ENCODE data around the gene SCUBE1.

SCUBE1 gene

DNA sequence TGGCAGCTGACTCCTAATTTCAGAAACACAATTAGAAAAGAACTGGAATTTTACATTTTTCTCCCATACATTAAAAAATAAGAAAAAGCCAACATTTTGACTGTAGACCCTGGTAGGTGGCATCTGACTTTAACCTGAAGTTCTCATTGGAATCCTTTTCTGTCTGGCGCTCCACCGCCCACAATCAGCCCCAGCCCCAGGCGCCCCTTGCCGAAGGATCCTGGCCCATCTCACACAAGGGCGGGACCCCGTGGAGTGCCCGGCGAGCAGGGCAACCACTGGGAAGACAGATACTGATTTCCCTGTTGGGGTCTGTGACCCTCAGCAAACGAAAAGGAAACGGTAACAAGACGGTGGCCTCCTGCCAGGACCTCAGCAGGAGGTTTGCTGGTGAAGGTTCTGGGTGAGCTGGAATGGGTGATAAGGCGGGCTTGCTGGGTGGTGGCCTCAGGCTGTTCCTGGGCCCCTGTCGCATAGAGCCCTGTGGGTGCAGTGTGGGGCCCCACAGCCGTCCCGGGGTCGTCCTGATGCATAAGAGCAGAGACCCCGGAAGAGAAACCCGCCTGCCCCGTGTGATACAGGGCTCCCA, 176.1 kb downstream of the SCUBE1 start:
- DNase-seq (ENCODE audit: insufficient read length, low spot score), result no peak
- FAIRE-seq, result no peak

DNA sequence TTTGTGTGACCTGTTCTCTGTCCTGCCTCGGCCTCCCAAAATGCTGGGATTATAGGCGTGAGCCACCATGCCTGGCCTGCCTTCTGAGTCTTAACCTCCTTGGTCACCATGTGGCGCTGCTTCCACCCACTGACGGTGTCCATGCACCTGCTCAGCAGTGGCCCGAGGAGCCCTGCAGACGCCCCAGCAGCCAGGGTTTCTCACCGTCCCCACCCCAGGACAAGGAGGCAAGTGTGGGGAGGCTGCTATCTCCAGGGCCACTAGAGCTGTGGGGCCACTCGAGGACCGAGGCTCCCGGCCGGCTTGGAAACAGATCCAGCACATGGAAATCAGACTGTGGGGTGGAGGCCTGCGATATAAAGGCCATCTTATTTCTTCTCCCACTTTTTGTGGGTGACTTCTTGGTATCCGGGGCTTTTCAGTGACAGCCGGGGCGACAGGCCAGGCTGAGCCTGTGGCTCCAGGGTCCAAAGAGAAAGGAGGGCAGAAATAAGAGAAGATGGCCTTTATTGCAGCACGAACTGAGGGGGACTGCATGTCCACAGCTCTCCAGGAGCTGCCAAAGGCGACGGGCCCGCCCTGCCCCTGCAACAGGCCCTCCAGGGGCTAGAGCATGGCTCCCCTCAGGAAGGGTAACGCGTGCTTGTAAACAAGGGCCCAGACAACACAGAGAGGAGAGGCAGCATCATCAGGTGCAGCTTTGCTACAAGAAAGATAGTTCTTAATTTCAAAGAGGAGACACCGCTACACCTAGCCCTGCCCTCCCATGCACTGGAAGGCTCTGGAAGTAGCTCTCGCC, 176.8 kb downstream of the SCUBE1 start:
- FAIRE-seq (no peak), DNase-seq (ENCODE audit: insufficient read length, low spot score) (no peak)

DNA sequence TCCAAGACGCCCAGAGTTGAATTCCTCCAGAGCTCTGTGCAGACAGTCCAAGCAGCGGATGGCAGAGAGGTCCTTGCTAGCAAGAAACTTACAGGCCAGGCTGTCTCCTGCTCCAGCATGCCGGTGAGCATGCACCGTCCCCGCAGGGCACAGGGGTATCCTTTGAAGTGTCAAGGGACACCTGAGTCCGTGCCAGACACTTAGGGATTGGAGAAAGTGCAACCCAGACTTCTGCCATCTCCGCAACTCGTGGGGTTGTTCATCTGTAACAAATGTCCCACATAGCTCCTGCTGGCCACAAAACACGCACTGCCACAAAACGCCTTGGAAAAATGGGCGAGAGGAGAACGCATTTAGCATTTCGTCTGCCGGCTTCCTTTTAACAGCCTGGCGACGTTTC, 178.5 kb downstream of the SCUBE1 start:
- no peak for DNase-seq (ENCODE audit: insufficient read length, low spot score)
- no peak for FAIRE-seq

DNA sequence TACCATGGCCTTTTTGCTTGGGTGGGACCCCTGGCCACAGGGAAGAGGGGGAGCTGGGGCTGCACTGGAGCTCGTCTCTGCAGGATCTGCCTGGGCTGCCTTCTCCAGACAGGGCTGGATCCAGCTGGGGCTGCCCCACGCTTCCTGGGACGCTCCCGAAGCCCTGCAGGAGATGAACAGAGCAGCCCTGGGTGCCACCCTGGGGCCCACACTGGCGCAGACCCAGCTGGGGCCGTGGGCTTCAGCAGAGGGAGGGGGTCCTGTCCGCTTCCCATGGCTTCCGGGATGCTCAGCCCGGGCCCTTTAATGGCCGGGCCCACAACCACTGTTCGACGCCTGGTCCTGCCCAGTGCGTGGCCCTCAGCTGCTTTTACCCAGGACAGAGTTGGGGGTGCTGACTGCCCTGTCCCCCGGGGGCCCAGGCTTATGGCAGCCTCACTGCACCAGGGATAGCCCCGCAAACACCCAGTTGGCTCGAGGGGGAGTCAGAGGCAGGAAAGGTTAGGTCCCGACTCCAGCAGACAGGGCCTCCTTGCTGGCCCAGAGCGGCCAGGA, 179.9 kb downstream of the SCUBE1 start:
- no peak for FAIRE-seq
- DNase-seq (ENCODE audit: insufficient read length, low spot score), result no peak

DNA sequence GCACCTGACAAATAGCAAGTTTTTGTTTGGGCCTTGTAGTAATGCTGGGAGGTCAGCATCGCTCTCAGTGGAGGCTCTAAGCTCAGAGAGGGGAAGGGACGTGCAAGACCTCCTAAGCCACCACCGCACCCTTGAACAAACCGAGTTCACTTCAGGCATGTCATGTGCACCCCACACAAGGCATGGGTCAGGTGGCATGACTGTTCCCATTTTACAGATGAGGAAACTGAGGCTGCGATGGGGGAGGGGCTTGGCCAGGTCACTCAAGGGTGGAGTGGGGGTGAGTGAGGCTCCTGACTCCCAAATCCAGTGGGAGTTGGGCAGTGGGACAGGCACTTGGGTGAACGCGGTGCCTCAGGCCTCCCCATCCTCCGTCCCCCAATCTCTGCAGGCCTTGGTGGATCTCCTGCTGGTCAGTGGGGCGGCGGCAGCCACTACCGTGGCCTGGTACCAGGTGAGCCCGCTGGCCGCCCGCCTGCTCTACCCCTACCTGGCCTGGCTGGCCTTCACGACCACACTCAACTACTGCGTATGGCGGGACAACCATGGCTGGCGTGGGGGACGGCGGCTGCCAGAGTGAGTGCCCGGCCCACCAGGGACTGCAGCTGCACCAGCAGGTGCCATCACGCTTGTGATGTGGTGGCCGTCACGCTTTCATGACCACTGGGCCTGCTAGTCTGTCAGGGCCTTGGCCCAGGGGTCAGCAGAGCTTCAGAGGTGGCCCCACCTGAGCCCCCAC, 180.6 kb downstream of the SCUBE1 start:
- DNase-seq (ENCODE audit: insufficient read length, low spot score) (no peak), FAIRE-seq (no peak)

DNA sequence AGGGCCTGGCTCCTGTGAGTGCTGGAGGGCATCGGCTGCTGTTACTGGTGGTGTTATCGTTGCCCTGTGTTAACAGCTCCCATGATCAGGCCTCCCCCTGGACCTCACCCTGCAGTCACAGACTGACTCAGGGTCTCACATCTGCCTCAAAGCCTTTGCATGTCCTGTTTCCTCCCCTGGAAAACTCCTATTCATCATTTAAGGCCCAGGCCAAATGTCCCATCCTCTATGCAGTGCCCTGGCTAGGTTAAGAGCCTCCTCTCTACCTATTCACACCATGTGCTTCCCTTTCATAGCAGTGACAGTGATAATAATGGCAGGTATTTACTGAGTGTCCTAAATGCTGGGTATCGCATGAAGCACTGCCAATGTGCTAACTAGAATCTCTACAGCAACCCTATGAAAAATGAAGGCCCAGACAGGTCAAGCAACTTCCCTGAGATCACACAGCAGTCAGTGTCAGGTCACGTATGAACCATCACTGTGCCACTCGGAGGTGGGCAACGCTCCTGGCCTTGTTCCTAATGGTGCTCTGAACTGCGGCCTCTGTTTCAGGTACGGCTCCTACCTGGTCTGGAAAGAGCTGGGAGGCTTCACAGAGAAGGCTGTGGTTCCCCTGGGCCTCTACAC, 182.6 kb downstream of the SCUBE1 start:
- DNase-seq (ENCODE audit: insufficient read length, low spot score), result no peak
- FAIRE-seq, result no peak

DNA sequence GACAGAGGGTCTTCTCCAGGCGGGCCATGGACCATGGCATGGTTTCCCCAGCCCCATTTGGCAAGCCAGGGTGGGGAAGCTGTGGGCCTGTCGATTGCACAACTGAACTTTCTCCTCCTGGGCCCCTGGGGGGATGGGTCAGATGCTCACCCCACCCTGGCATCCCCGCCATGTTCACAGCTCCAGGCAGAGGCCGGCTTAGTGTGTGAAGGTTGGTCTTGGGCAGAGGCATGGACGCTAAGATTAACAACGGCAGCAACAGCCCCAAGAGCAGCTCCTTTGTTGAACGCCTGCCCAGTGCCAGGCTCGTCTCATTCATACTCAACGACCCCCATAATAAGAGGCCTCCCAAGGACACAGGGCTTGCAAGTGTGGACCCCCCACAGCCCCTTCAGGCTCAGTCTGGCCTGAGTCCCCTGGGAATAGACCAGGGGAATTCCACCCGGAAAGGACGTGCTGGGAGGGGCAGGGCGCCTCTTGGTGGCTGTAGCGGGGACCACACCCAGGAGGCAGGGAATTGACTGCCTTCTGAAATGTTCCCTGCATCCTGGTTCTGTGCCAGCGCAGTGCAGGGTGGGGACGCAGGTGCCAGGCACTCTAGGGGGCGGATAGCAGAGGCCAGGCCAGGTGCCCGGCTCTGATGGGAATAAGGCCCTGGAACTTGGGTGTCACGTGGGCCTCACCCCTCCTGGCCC, 183.5 kb downstream of the SCUBE1 start:
- DNase-seq (ENCODE audit: insufficient read length, low spot score) (no peak), FAIRE-seq (no peak)

DNA sequence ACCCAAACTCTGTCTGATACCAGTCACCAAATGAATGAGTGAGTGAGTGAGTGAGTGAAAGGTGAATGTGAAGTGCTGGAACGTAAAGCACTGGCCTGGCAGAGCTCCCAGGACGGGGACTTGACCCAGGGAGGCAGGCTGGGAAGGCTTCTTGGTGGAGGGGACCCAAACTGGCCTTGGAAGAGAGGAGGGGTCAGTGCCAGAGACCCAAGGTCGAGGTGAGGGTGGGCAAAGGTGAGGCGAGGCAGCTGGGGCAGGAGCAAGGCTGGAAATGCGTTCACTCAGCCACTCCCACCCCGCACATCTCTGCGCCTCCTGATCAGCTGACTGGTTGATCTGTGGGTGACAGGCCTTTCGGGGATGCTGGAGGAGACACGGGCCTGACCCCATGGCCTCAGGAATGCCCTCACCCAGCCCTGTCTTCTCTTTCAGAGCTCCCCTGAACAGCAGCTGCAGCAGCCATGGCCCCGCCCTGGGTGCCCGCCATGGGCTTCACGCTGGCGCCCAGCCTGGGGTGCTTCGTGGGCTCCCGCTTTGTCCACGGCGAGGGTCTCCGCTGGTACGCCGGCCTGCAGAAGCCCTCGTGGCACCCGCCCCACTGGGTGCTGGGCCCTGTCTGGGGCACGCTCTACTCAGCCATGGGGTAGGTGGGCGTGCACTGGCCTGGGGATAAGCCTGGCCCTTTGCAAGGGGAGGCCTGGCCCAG, 184.2 kb downstream of the SCUBE1 start:
- DNase-seq (ENCODE audit: insufficient read length, low spot score) (no peak), FAIRE-seq (no peak)

DNA sequence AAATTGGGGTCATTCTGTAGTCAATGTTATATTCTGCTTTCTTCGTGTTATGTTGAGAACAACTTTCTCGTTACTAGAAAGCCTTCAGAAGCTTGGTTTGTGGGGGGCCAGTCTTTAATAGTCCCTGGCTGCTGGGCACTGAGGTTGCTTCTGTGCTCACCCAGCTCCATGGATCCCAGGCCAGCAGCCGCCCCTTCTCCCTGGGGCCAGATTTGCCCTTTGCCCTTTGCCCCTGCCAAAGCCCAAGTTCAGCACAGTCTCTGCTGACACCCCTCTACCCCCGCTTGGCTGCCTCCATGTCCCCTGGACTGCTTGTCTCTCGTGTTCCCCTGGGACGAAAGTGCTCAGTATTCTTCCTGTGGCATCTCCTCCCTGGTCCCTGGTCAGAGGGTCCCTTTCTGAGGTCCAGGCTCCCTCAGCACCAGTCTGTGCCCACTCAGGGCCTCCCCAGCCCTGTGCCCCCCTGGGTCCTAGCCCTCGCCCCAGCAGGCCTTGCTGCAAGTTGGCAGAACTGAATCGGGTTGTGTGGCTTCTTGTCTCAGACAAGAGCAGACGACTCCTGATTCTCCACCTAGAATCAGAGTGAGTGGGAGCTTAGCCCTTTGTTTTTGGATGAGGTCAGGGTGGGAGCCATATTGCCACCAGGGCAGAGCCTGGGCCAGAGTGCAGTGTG, 185.2 kb downstream of the SCUBE1 start:
- FAIRE-seq, result no peak

DNA sequence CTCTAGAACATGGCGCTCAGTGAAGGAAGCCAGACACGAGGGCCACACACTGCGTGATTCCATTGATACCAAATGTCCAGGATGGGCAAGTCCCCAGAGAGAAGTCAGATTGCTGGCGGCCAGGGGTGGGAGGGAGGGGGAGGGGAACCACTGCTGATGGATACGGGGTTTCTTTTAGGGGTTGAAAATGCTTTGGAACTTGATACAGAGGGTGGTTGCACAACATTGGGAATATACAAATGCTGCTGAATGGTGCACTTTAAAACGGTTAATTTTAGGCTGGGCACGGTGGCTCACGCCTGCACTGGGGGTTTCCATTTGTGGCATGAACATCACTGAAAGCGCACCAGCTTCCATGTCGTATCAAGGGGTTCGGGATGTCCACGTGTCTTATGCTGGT, 186.8 kb downstream of the SCUBE1 start:
- no peak for FAIRE-seq
- no peak for DNase-seq (ENCODE audit: insufficient read length, low spot score)

More for the DNA sequence above, 185.2 kb downstream of the SCUBE1 start:
- no peak for DNase-seq (ENCODE audit: insufficient read length, low spot score)

DNA sequence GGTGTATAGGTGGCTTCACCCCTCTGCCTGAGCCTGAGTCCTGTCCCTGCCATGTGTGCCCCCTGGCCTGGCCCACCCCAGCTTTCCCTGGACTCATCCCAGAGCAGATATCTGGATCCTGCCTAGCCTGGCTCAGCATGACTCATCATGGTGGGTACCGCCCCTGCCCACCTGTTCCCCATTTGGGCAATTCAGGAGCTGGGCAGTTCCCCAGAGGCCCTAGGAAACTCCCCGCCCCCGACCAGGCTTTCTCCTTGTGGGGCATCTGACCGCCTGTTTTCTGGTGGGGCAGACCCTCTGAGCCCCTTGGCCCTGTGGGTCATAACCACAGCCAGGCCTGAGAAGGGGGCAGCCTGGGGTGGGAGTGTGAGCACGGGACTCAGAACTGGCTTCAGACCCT, 187.4 kb downstream of the SCUBE1 start:
- DNase-seq (ENCODE audit: insufficient read length, low spot score), result no peak
- no peak for FAIRE-seq

DNA sequence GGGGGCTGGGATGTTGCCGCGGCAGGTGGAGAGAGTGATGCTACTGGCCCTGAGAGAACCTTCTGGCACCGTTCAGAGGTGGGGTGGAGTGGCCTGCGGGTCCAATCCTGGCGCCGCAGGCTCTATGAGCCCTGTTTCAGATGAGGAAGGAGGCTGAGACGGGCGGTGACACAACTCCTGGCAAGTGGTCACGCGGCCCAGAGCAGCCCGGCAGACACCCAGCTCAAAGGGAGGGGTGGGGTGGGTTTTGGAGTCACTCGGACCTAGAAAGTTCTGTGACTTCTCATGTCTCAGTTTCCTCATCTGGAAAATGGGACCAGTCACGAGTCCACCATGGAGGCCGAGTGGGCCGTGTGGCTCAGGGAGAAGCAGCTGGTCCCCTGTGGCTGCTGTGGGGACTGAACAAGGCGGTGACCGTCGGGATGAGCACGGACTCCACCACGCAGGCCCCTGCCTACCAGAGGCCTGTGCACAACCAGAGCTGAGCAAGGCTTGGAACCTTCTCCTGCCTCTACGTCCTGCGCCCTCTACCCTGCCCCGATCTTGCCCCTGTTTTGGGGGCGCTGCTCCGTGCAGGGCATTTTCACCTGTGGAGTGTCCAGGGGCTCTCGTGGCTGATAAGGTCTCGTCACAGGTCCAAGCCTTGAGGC, 188.2 kb downstream of the SCUBE1 start:
- no peak for FAIRE-seq

DNA sequence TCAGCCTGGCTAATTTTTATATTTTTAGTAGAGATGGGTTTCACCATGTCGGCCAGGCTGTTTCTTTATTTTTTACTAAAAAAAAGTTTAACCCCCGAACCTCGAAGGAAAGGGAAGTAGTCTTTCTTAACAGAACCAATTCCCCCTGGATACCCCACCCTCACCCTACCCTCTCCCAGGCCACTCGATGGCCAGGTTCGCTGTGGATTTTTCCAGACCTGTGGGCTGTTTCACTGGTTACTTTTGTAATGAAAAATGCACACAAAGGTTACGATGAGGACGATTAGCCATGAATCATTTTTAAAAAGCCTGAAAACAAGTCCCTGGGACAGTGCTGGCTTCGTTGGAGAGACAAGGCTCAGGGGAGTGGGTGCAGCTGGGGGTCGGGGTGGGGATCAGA, 189.3 kb downstream of the SCUBE1 start:
- no peak for DNase-seq (ENCODE audit: insufficient read length, low spot score)
- FAIRE-seq, result no peak

More for the DNA sequence above, 188.2 kb downstream of the SCUBE1 start:
- no peak for DNase-seq (ENCODE audit: insufficient read length, low spot score)

DNA sequence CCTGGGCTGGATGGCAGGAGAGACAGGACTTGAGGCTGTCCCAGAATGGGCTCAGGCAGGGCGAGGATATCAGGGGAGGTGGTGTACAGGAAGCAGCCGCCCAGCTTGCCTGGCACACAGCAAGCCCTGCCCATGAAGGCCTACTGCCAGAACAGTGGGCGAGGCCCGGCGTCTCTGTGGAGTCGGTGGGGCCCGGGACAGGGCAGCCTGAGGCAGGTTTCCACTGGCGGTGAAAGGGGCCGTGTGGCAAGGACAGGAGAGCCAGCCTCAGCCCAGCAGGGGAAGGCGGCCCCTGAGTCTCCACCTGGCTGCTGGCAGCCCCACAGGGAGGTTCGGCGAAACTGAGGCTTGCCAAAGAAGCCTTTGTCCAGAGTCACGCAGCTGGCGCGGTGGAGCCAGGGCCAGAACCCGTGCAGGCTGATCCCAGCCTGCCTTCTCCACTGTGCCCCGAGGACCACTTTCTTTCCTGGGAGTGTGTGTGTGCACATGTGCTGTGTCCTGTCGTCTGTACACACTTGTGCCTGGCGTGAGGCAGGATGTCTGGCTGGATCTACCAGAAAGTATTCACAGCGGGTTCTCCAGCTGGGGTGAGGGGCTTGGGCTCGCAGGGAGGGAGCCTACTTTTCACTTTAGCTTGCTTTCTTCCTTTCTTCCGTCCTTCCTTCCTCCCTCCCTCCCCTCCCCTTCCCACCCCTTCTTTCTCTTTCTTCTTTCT, 190.7 kb downstream of the SCUBE1 start:
- peak; percentile 91 for FAIRE-seq
- peak; percentile 50 for DNase-seq (ENCODE audit: insufficient read length, low spot score)

DNA sequence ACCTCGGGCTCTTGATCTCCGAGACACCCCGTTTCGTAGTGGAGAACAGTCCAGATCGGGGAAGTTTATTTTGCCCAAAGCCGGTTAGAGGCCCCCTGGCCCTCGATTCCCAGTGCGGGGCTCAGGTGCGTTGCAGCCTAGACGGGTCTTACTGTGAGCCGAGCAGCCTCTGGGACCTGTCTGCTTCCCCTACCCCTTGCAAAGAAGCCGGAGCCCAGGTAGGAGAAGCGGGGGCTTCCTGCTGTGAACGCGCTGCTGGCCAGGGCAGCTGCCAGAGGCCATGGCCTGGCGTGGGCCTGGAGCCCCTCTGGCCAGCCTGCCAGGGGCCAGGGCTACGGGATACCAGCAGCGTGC, 191.2 kb downstream of the SCUBE1 start:
- DNase-seq (ENCODE audit: insufficient read length, low spot score), result no peak
- peak; percentile 51 for FAIRE-seq

DNA sequence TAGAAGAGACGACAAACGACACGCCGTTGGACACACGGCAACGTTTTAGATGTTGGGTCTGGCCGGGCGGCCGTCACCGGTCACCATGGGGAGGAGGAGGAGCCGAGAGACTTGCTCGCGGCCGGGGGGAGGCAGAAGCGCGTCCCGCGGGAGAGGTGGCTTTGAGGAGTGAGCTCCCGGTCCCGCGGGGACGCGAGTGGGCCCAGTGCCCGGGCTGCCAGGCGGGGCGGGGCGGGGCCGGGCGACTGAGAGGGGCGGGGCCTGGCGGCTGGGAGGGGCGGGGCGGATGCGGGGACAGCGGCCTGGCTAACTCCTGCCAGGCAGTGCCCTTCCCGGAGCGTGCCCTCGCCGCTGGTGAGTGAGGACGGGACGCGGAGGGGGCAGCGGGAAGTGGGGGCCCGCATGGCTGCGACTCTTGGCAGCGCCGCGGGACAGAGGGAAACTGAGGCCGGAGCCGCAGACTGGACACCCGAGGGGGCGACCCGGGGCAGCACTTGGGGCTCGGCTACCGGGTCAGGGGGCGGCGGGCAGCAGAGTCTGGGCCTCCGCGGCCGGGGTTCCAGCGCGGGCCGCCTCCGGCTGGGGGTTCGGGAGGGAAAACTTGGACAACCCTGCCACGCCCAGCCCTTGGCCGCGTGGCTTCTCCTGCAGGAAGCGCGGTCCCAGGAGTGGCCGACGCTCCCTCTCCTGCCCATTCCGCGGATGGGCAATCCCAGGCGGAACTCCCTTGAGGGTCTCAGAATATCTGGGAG, 191.7 kb downstream of the SCUBE1 start, which contains the start of gene TSPO:
Gene TSPO, plus strand, starts transcription at position 309 of the 752 bp plus-strand sequence. CDS start 7,680 bp downstream, outside the sequence.
- FAIRE-seq, result no peak
- peak; percentile 59 for DNase-seq (ENCODE audit: insufficient read length, low spot score)

DNA sequence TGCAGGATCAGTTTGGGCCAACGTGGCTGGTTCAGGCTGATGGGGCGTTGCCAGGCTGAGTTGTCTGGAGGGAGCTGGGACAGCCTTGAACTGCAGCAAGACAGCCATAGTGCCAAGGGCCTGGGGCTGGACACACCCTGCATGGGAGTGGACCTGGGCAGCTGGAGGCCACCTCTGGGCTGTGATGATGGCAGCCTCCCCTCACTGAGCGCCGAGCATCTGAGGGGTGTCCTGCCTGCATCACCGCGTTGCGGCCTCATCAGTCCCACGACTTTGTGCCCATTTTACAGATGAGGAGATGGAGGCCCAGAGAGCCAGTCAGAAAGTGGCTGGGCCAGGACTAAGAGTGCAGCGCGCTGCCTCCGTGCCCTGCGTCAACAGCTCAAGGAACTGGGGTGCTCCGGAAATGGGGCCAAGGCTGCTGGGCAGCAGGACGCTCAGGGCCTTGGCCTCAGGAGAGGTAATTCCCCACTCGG, 192.4 kb downstream of the SCUBE1 start:
- no peak for FAIRE-seq
- DNase-seq (ENCODE audit: insufficient read length, low spot score), result no peak

All from GM19239 (cell line).